Neural cell (in vitro differentiated cells): ENCODE data around the gene USP13.

Source experiments
- CTCF ChIP-seq: fragments of 450-650 bp; IDR thresholded peaks from 2 replicates; pipeline ENCODE4 v1.5.1; 2014; ENCODE audit warnings: antibody characterized with exemption, mild to moderate bottlenecking, moderate library complexity; ENCODE audit not compliant: poor library complexity, severe bottlenecking
- EZH2 ChIP-seq: fragments of 200-600, 300-800 bp; shearing (Covaris generic), sonication (generic); IDR thresholded peaks from 2 replicates; pipeline ENCODE4 v1.6.1; 2014; ENCODE audit warnings: antibody characterized with exemption, low read length, borderline replicate concordance, mild to moderate bottlenecking; ENCODE audit not compliant: insufficient read depth, poor library complexity, severe bottlenecking

DNA sequence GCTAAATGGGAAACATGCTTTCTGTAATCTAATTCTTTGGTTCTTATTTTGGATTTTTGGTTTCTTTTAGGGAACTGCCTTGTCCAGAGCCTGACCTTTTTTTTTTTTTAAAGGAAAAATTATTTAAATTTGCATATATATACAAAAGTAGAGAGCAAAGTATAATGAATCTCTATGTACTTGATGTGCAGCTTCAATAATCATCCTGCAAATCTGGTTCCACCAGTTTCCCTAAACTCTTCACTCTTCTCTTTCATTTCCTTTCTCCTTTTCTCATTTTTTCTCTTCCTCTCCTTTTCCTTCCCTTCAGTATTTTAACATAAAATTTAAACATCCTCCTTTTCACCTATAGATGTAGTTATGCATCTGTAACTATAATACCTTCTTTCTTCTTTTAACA lies 82.5 kb downstream of the USP13 start:
- TF ChIP-seq EZH2 = no peak
- TF ChIP-seq CTCF = no peak
